Measurements from ENCODE around the gene ADAMTSL5. TPM values are rescaled to one million over a fixed set of nuclear protein-coding genes. Genes with fewer than 3 reads are reported as not detected.
"Not testable (repeated sequence)": the region's sequence is repeated elsewhere in the genome, so short reads cannot be mapped to it uniquely, and the experiment has no call there.

ADAMTSL5 gene
- total RNA-seq, 4 donors from 2014 or later = 5.0 to 31.5 (median 25.2) TPM

DNA sequence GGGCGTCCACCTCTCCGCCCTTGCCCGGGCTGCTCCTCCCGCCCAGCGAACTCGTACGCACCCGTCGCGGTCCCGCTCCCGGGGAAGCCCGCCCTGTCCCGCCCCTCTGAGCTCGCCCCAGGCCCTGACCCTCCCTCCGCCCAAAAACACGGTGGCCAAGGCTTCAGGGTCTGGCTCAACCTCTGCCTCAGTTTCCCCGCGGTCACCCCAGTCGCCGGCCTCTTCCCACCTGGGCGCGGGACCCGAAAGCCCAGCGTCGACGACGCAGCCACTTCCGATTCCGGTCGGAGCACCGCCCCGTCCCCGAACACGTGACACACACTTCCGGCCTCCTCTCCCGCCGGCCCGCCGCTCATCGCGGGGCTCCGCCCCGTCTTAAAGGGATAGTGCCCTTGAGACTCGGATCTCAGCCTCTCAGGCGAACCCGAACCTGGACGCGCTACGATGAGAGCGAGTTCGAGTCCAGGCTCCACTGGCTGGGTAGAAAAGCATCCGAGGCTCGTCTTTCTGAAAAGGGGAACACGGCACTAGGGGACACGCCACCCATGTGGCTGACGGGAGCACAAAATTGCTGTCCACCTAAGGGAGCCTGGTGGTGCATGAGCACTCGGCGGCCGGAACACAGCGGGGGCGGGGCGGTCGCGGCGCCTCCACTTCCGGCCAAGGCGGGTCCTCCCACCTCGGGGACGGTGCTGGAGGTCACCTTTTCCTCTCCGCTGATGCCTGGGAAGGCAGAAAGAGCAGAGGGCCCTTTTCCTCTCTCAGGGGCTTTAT is 33.7 kb downstream of the ADAMTSL5 start, which contains the start of gene C19orf25:
TSS of gene C19orf25 (minus strand) at position 282 of the 774 bp plus-strand sequence. CDS start 312 bp downstream, outside the sequence.
- TF ChIP-seq, protein P1, sequence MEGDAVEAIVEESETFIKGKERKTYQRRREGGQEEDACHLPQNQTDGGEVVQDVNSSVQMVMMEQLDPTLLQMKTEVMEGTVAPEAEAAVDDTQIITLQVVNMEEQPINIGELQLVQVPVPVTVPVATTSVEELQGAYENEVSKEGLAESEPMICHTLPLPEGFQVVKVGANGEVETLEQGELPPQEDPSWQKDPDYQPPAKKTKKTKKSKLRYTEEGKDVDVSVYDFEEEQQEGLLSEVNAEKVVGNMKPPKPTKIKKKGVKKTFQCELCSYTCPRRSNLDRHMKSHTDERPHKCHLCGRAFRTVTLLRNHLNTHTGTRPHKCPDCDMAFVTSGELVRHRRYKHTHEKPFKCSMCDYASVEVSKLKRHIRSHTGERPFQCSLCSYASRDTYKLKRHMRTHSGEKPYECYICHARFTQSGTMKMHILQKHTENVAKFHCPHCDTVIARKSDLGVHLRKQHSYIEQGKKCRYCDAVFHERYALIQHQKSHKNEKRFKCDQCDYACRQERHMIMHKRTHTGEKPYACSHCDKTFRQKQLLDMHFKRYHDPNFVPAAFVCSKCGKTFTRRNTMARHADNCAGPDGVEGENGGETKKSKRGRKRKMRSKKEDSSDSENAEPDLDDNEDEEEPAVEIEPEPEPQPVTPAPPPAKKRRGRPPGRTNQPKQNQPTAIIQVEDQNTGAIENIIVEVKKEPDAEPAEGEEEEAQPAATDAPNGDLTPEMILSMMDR (IDR thresholded peaks at IDR 0.05) = peak in 2 of 6 experiments; percentile 12 to 23
- peak; percentile 57 to 68 for TF ChIP-seq POLR2A (IDR thresholded peaks at IDR 0.05)
- peak; percentile 94 to 97 (median 97) for DNase-seq
- H3K4me1 ChIP-seq = peaks cover 0 to 16% (median 14%) of the 10 kb centered on the region in 4 donors
- peaks cover 0 to 22% (median 0%) of the 10 kb centered on the region in 3 donors for H3K36me3 ChIP-seq
- no peaks in the 10 kb centered on the region for H3K27me3 ChIP-seq
- H3K9me3 ChIP-seq = no peaks in the 10 kb centered on the region
- peak within 1 kb of the TSS; percentile 74 to 85 (median 82) for H3K27ac ChIP-seq
- H3K4me3 ChIP-seq = peak within 1 kb of the TSS; percentile 63 to 99 (median 81)

DNA sequence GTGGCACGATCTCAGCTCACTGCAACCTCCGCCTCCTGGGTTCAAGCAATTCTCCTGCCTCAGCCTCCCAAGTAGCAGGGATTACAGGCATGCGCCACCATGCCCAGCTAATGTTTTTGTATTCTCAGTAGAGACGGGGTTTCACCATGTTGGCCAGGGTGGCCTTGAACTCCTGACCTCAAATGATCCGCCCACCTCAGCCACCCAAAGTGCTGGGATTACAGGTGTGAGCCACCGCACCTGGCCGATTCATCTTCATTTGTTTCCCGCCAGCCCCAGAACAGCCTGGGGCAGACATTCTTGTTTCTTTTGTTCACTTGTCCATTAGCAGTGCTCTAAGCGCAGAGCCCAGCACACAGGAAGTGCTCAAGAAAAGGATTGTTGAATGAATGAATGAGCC is 35.8 kb downstream of the ADAMTSL5 start:
- H3K4me3 ChIP-seq, DNase-seq, H3K9me3 ChIP-seq, H3K27ac ChIP-seq: not testable (repeated sequence)
- Histone ChIP-seq H3K4me1 (peaks cover 0 to 24% (median 18%) of the 10 kb centered on the region in 4 donors), H3K27me3 (peaks cover 0 to 10% of the 10 kb centered on the region in 2 donors), H3K36me3 (peaks cover 0 to 22% (median 0%) of the 10 kb centered on the region in 3 donors)

DNA sequence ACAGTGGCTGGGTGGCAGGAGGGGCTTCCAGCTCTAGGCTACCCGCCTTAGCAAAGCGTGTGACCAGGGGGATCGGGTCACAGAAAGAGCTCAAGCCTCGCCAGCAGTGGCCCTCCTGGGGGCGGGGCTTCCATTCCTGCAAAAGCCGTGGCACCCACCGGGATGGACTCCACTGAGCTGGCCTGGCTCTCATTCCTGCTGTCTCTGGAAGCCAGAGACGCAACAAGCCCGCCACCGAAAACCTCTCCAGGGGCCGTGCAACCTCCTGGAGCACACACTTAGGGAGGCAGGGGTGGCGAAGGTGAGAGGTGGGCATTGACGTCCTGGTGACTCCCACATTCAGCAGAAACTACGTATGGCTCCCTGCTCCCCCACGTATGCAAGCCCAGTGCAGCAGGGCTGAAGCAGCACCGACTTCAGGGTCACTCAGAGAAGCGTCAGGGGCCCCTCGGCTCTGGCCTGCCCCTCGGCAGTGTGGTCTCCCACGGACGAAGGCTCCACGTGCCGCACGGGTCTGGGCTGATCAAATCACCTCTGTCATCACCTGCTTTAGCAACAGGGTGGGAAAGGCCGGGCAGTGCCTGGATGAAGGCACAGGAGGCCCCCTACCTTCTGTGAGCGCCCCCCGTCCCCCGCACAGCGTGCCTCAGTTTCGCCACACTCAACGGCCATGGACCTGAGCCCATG is 36.9 kb downstream of the ADAMTSL5 start:
- Histone ChIP-seq H3K27me3 (peaks cover 0 to 22% of the 10 kb centered on the region in 2 donors), H3K27ac (no peak overlapping the region), H3K9me3 (no peaks in the 10 kb centered on the region), H3K36me3 (peaks cover 0 to 22% (median 0%) of the 10 kb centered on the region in 3 donors), H3K4me3 (no peak overlapping the region), H3K4me1 (peaks cover 5 to 35% (median 27%) of the 10 kb centered on the region in 4 donors)
- DNase-seq = no peak
- TF ChIP-seq POLR2A (IDR thresholded peaks at IDR 0.05) = no peak
- TF ChIP-seq, protein P1 (IDR thresholded peaks at IDR 0.05) = no peak

DNA sequence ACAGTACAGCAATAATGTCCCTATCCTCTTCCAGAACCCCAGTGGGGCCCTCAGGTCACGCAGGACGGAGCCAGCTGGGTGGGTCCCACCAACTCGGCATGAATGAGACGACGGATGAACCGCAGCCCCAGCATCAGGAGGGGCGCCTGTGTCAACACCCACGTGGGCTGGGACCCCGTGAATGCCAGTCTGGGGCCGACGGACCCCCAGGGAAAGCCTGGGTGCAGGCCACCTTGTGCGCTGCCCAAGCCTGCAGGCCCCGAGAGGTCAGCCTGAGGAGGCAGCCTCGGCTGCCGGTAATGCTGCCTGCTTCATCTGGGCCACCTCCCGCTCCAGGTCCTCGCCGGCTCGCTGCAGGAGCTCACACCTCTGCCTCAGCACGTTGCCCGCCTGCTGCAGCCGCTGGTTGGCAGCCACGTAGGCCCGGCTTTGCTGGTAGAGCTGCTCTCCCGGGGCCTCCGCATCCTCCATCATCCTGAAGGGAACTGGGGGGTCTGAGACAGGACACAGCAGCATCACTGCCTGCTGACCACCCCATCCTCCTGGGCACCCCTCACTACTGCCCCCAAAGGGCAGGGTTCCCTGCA is 38.0 kb downstream of the ADAMTSL5 start:
- DNase-seq = no peak
- H3K36me3 ChIP-seq = peaks cover 0 to 22% (median 0%) of the 10 kb centered on the region in 3 donors
- H3K27me3 ChIP-seq = peaks cover 0 to 32% of the 10 kb centered on the region in 2 donors
- H3K9me3 ChIP-seq = no peaks in the 10 kb centered on the region
- H3K27ac ChIP-seq = no peak overlapping the region
- peaks cover 12 to 46% (median 38%) of the 10 kb centered on the region in 4 donors for H3K4me1 ChIP-seq
- no peak for TF ChIP-seq POLR2A (IDR thresholded peaks at IDR 0.05)
- TF ChIP-seq, protein P1 (IDR thresholded peaks at IDR 0.05) = no peak
- no peak overlapping the region for H3K4me3 ChIP-seq

DNA sequence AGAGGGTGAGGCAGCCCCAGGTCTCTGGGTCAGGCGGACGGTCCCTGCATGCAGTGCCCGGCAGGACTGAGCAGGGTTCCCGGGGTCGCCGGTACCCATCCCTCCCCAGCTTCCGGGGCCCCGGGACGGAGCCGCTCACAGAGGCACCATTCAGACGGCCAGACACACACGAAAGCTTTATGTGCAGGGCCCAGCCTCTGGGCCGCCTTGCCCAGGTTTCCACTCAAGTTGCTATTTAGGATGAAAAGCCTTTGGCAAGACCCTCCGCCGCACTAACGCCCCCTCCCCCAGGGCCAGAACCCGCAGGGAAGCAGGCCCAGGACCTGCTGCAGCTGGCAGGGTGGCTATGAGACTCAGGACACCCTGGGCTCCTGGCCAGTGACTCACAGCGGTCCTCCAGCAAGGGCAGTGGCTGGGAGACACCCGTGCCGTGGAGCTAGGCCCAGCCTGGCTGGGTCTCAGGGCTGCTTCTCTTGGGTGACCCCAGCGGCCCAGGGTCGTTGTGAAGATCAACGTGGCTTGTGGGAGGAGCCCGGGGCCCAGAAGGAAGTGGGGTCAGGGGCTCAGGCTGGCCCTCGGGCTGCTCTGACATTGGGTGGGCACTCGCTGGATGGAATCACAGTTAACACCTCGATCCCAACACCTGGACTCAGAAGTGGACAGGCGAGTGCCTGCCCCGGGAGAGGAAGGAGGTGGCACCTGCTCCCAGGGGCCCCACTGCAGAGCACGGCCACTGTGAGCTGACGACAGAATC is 38.6 kb downstream of the ADAMTSL5 start:
- peaks cover 15 to 50% (median 37%) of the 10 kb centered on the region in 4 donors for H3K4me1 ChIP-seq
- H3K27ac ChIP-seq = no peak overlapping the region
- DNase-seq = no peak
- no peaks in the 10 kb centered on the region for H3K9me3 ChIP-seq
- no peak overlapping the region for H3K4me3 ChIP-seq
- no peak for TF ChIP-seq POLR2A (IDR thresholded peaks at IDR 0.05)
- TF ChIP-seq, protein P1 (IDR thresholded peaks at IDR 0.05) = no peak
- H3K36me3 ChIP-seq = peaks cover 0 to 22% (median 0%) of the 10 kb centered on the region in 3 donors
- H3K27me3 ChIP-seq = peaks cover 0 to 36% of the 10 kb centered on the region in 2 donors
